Fibroblast of pulmonary artery (primary cell): ENCODE measurements around the gene ALDH2.
"Not testable (repeated sequence)": the region's sequence is repeated elsewhere in the genome, so short reads cannot be mapped to it uniquely, and the experiment has no call there.

Source experiments
- DNase-seq: peaks from one replicate; pipeline ENCODE4 v3.0.0-alpha.2; 2010; ENCODE audit warnings: low read depth
- H3K4me3 ChIP-seq: replicated peaks from 2 replicates; pipeline ENCODE4 v1.5.1; 2011; ENCODE audit warnings: low read depth, mild to moderate bottlenecking, control low read depth, low read length, moderate library complexity
- TF ChIP-seq, protein P1 (sequence below): IDR thresholded peaks from 2 replicates; pipeline ENCODE4 v1.5.1; 2011; ENCODE audit warnings: mild to moderate bottlenecking, control low read depth, low read length, inconsistent platforms; ENCODE audit errors: missing control alignments

ALDH2 gene

GRCh38 chr12:111766608-111767361, at the start of gene ALDH2:
ALDH2 (plus strand) TSS chr12:111766933; CDS start chr12:111766983, 50 bp downstream.
- DNase-seq = peak; percentile 53
- TF ChIP-seq, protein P1, sequence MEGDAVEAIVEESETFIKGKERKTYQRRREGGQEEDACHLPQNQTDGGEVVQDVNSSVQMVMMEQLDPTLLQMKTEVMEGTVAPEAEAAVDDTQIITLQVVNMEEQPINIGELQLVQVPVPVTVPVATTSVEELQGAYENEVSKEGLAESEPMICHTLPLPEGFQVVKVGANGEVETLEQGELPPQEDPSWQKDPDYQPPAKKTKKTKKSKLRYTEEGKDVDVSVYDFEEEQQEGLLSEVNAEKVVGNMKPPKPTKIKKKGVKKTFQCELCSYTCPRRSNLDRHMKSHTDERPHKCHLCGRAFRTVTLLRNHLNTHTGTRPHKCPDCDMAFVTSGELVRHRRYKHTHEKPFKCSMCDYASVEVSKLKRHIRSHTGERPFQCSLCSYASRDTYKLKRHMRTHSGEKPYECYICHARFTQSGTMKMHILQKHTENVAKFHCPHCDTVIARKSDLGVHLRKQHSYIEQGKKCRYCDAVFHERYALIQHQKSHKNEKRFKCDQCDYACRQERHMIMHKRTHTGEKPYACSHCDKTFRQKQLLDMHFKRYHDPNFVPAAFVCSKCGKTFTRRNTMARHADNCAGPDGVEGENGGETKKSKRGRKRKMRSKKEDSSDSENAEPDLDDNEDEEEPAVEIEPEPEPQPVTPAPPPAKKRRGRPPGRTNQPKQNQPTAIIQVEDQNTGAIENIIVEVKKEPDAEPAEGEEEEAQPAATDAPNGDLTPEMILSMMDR = no peak
- peak within 1 kb of the TSS; percentile 83 for H3K4me3 ChIP-seq

GRCh38 chr12:111719316-111719715, 47.4 kb upstream of the ALDH2 start:
- DNase-seq, H3K4me3 ChIP-seq: not testable (repeated sequence)

DNA sequence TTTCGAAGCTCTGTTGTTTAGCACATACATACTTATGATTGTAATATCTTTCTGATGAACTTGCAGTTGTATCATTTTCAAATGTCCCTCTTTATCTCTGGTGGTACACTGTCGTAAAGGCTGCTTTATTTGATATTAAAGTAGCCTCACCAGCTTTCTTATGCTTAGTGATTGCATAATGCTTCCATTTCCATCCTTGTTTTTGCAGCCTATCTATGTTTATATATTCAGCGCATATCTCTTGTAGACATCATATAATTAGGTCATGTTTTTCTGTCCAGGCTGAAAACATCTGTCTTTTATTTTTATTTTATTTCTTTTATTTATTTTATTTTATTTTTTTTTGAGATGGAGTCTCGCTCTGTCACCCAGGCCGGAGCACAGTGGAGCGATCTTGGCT, 46.3 kb upstream of the ALDH2 start:
- no peak for DNase-seq
- H3K4me3 ChIP-seq = no peak overlapping the region
- TF ChIP-seq, protein P1 = no peak

DNA sequence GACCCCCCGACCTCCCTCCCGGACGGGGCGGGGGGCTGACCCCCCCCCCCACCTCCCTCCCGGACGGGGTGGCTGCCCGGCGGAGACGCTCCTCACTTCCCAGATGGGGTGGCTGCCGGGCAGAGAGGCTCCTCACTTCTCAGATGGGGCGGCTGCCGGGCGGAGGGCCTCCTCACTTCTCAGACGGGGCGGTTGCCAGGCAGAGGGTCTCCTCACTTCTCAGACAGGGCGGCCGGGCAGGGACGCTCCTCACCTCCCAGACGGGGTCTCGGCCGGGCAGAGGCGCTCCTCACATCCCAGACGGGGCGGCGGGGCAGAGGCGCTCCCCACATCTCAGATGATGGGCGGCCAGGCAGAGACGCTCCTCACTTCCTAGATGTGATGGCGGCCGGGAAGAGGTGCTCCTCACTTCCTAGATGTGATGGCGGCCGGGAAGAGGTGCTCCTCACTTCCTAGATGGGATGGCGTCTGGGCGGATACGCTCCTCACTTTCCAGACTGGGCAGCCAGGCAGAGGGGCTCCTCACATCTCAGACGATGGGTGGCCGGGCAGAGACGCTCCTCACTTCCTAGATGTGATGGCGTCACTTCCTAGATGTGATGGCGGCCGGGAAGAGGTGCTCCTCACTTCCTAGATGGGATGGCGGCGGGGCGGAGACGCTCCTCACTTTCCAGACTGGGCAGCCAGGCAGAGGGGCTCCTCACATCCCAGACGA, 42.9 kb upstream of the ALDH2 start:
- DNase-seq, H3K4me3 ChIP-seq: not testable (repeated sequence)

GRCh38 chr12:111728795-111729194, 37.9 kb upstream of the ALDH2 start:
- TF ChIP-seq, protein P1 = no peak
- no peak for DNase-seq
- H3K4me3 ChIP-seq = no peak overlapping the region

DNA sequence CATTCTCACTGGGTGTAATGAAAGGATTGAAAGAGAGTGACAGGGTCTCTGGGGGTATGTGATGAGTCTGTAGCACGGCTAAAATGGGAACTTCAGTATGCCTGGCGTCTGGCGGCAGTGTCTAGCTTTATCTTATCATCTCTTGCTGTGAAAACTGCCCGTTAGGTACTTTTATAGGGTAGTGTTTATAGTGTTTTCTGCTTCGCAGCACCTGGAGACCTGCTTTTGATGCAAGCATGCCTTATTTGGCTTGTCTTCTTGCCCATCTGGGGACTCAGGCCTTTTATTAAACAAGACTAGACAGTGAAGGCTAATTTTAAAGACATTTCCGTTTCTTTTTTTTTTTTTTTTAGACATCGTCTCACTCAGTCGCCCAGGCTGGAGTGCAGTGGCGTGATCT, 36.3 kb upstream of the ALDH2 start:
- DNase-seq = no peak

GRCh38 chr12:111732786-111733185, 33.9 kb upstream of the ALDH2 start:
- TF ChIP-seq, protein P1 = no peak
- no peak for DNase-seq
- H3K4me3 ChIP-seq = no peak overlapping the region

More for the DNA sequence above, 36.3 kb upstream of the ALDH2 start:
- H3K4me3 ChIP-seq = no peak overlapping the region
- TF ChIP-seq, protein P1 = no peak
